Measurements from ENCODE around the gene HNRNPDL.
"Not testable (repeated sequence)": the region's sequence is repeated elsewhere in the genome, so short reads cannot be mapped to it uniquely, and the experiment has no call there.

The HNRNPDL gene

DNA sequence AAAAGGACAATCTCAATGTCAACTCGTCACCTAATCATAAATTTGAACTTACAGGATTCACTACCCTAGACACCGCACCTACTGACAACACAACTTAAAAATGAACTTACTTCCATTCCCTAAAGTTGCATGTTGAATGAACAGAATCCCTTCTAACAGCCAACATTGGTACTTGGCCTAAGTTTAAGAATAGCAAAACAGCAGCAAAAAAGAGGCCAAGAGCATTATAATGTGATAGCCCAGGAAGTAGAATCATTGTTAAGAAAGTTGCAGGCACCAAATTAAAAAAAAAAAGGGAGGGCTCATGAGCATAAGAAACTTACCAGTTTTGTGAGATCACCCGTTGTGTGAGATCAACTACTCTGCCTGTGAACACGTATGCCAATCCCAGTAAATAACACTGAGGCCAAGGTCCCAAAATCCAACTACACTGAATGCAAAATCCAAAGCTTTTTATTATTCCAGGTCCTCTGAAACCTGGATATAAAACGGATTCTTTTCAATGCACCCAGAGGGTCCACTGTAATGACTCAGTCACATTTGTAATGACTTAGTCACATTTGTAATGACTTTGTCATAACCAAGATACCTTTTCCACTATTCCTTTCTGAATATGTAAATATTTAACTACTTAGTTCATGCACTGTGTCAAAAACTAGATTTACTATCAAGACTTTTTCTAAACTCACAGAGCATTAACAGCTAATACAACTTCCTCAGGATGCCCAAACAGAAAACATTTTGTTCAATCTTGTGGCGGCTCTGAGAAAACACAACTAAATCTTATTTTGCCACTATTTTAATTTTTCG lies 6.8 kb downstream of the HNRNPDL start:
- H3K9ac ChIP-seq (ENCODE audit: low read depth in 1 of 2, low read length in 2 of 2) = no peak overlapping the region
- peaks cover 40 to 47% of the 10 kb centered on the region in 2 donors for H3K36me3 ChIP-seq (ENCODE audit: control insufficient read depth in 1 of 2, insufficient read depth in 2 of 2, low read length in 2 of 2)
- no peaks in the 10 kb centered on the region for H3K27me3 ChIP-seq (ENCODE audit: control insufficient read depth in 1 of 2, insufficient read depth in 2 of 2, low read length in 2 of 2)
- H3K4me1 ChIP-seq (ENCODE audit: control insufficient read depth in 1 of 2, insufficient read depth in 2 of 2, low read length in 2 of 2) = peaks cover 17 to 21% of the 10 kb centered on the region in 2 donors
- no peak overlapping the region for H3K4me3 ChIP-seq (ENCODE audit: low read depth in 1 of 2, low read length in 2 of 2)
- H3K27ac ChIP-seq (ENCODE audit: low read depth, low read length) = no peak overlapping the region
- no peaks in the 10 kb centered on the region for H3K9me3 ChIP-seq (ENCODE audit: control insufficient read depth in 1 of 2, low read length in 2 of 2)

DNA sequence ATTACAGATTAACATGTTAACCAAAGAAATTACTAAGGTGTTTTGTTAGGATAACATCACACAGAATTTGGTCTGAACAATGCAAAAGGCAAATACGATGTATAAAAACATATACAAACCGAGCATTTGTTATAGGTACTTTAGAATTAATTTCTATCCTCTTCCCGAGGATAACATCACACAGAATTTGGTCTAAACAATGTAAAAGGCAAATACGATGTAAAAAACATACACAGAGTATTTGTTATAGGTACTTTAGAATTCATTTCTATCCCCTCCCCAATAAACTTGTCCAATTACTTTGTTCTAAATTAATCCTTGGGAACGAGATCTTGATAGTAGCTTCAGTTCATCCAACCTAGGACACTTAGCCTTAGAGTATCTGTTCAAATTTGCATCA lies 7.6 kb downstream of the HNRNPDL start:
- no peaks in the 10 kb centered on the region for H3K9me3 ChIP-seq (ENCODE audit: control insufficient read depth in 1 of 2, low read length in 2 of 2)
- peaks cover 11 to 15% of the 10 kb centered on the region in 2 donors for H3K4me1 ChIP-seq (ENCODE audit: control insufficient read depth in 1 of 2, insufficient read depth in 2 of 2, low read length in 2 of 2)
- no peak overlapping the region for H3K4me3 ChIP-seq (ENCODE audit: low read depth in 1 of 2, low read length in 2 of 2)
- H3K27me3 ChIP-seq (ENCODE audit: control insufficient read depth in 1 of 2, insufficient read depth in 2 of 2, low read length in 2 of 2) = no peaks in the 10 kb centered on the region
- H3K9ac ChIP-seq (ENCODE audit: low read depth in 1 of 2, low read length in 2 of 2) = no peak overlapping the region
- H3K36me3 ChIP-seq (ENCODE audit: control insufficient read depth in 1 of 2, insufficient read depth in 2 of 2, low read length in 2 of 2) = peaks cover 40 to 47% of the 10 kb centered on the region in 2 donors
- no peak overlapping the region for H3K27ac ChIP-seq (ENCODE audit: low read depth, low read length)

DNA sequence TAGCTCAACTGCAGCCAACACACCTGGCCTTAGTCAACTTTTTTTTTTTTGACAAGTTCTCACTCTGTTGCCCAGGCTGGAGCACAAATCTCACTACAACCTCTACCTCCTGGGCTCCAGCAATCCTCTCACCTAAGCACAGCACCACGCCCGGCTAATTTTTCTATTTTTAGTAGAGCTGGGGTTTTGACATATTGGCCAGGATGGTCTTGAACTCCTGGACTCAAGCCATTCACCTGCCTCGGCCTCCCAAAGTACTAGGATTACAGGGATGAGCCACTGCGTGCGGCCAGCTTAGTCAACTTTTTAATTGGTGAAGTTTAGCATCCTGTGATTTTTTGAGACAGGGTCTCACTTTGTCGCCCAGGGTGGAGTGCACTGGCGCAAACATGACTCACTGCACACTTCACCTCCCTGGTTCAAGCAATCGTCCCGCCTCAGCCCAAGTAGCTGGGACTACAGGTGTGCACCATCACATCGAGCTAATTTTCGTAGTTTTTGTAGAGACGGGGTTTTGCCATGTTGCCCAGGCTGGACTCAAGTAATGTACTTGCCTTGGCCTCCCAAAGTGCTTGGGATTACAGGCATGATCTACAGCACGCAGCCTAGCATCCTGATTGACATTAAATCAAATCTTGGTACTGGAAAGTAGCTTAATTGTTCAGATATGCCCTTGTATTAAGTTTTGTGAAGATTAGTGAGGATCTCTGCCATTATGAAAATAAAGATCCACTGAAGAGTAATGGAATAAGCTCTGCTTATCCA lies 8.3 kb downstream of the HNRNPDL start:
- Histone ChIP-seq H3K27me3 (ENCODE audit: control insufficient read depth in 1 of 2, insufficient read depth in 2 of 2, low read length in 2 of 2) (no peaks in the 10 kb centered on the region), H3K9ac (ENCODE audit: low read depth in 1 of 2, low read length in 2 of 2) (no peak overlapping the region), H3K36me3 (ENCODE audit: control insufficient read depth in 1 of 2, insufficient read depth in 2 of 2, low read length in 2 of 2) (peaks cover 39 to 46% of the 10 kb centered on the region in 2 donors), H3K27ac (ENCODE audit: low read depth, low read length) (no peak overlapping the region), H3K4me3 (ENCODE audit: low read depth in 1 of 2, low read length in 2 of 2) (no peak overlapping the region), H3K9me3 (ENCODE audit: control insufficient read depth in 1 of 2, low read length in 2 of 2) (no peaks in the 10 kb centered on the region), H3K4me1 (ENCODE audit: control insufficient read depth in 1 of 2, insufficient read depth in 2 of 2, low read length in 2 of 2) (peaks cover 7 to 8% of the 10 kb centered on the region in 2 donors)

- Histone ChIP-seq H3K4me3 (ENCODE audit: low read depth in 1 of 2, low read length in 2 of 2) (no peak overlapping the region), H3K27me3 (ENCODE audit: control insufficient read depth in 1 of 2, insufficient read depth in 2 of 2, low read length in 2 of 2) (no peaks in the 10 kb centered on the region), H3K4me1 (ENCODE audit: control insufficient read depth in 1 of 2, insufficient read depth in 2 of 2, low read length in 2 of 2) (no peaks in the 10 kb centered on the region), H3K36me3 (ENCODE audit: control insufficient read depth in 1 of 2, insufficient read depth in 2 of 2, low read length in 2 of 2) (peaks cover 14 to 20% of the 10 kb centered on the region in 2 donors), H3K9me3 (ENCODE audit: control insufficient read depth in 1 of 2, low read length in 2 of 2) (no peaks in the 10 kb centered on the region), H3K9ac (ENCODE audit: low read depth in 1 of 2, low read length in 2 of 2) (no peak overlapping the region), H3K27ac (ENCODE audit: low read depth, low read length) (no peak overlapping the region)
Measured at GRCh38 chr4:82419451-82419850, 10.8 kb downstream of the HNRNPDL start.

DNA sequence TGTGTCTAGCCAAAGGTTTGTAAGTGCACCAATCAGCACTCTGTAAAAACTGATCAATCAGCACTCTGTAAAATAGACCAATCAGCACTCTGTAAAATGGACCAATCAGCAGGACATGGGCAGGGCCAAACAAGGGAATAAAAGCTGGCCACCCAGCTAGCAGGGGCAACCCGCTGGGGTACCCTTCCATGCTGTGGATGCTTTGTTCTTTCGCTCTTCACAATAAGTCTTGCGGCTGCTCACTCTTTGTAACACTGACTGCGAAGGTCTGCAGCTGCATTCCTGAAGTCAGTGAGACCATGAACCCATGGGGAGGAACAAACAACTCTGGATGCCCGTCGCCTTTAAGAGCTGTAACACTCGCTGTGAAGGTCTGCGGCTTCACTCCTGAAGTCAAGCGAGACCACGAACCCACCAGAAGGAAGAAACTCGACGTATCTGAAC lies 14.3 kb downstream of the HNRNPDL start:
- Histone ChIP-seq H3K36me3 (ENCODE audit: control insufficient read depth in 1 of 2, insufficient read depth in 2 of 2, low read length in 2 of 2) (no peaks in the 10 kb centered on the region), H3K4me3 (ENCODE audit: low read depth in 1 of 2, low read length in 2 of 2) (no peak overlapping the region), H3K27me3 (ENCODE audit: control insufficient read depth in 1 of 2, insufficient read depth in 2 of 2, low read length in 2 of 2) (no peaks in the 10 kb centered on the region), H3K4me1 (ENCODE audit: control insufficient read depth in 1 of 2, insufficient read depth in 2 of 2, low read length in 2 of 2) (no peaks in the 10 kb centered on the region), H3K9ac (ENCODE audit: low read depth in 1 of 2, low read length in 2 of 2) (no peak overlapping the region), H3K9me3 (ENCODE audit: control insufficient read depth in 1 of 2, low read length in 2 of 2) (no peaks in the 10 kb centered on the region), H3K27ac (ENCODE audit: low read depth, low read length) (no peak overlapping the region)

GRCh38 chr4:82415061-82415460 lies 15.2 kb downstream of the HNRNPDL start:
- H3K36me3 ChIP-seq (ENCODE audit: control insufficient read depth in 1 of 2, insufficient read depth in 2 of 2, low read length in 2 of 2); H3K9me3 ChIP-seq (ENCODE audit: control insufficient read depth in 1 of 2, low read length in 2 of 2); H3K27ac ChIP-seq (ENCODE audit: low read depth, low read length); H3K27me3 ChIP-seq (ENCODE audit: control insufficient read depth in 1 of 2, insufficient read depth in 2 of 2, low read length in 2 of 2); H3K4me3 ChIP-seq (ENCODE audit: low read depth in 1 of 2, low read length in 2 of 2); H3K9ac ChIP-seq (ENCODE audit: low read depth in 1 of 2, low read length in 2 of 2); H3K4me1 ChIP-seq (ENCODE audit: control insufficient read depth in 1 of 2, insufficient read depth in 2 of 2, low read length in 2 of 2): not testable (repeated sequence)

GRCh38 chr4:82403725-82404124 lies 26.5 kb downstream of the HNRNPDL start:
- no peaks in the 10 kb centered on the region for H3K4me1 ChIP-seq (ENCODE audit: control insufficient read depth in 1 of 2, insufficient read depth in 2 of 2, low read length in 2 of 2)
- H3K27ac ChIP-seq (ENCODE audit: low read depth, low read length) = no peak overlapping the region
- H3K4me3 ChIP-seq (ENCODE audit: low read depth in 1 of 2, low read length in 2 of 2) = no peak overlapping the region
- H3K27me3 ChIP-seq (ENCODE audit: control insufficient read depth in 1 of 2, insufficient read depth in 2 of 2, low read length in 2 of 2) = no peaks in the 10 kb centered on the region
- H3K9me3 ChIP-seq (ENCODE audit: control insufficient read depth in 1 of 2, low read length in 2 of 2) = no peaks in the 10 kb centered on the region
- H3K9ac ChIP-seq (ENCODE audit: low read depth in 1 of 2, low read length in 2 of 2) = no peak overlapping the region
- H3K36me3 ChIP-seq (ENCODE audit: control insufficient read depth in 1 of 2, insufficient read depth in 2 of 2, low read length in 2 of 2) = no peaks in the 10 kb centered on the region

- Histone ChIP-seq H3K27ac (ENCODE audit: low read depth, low read length) (no peak overlapping the region), H3K4me3 (ENCODE audit: low read depth in 1 of 2, low read length in 2 of 2) (no peak overlapping the region), H3K9ac (ENCODE audit: low read depth in 1 of 2, low read length in 2 of 2) (no peak overlapping the region), H3K4me1 (ENCODE audit: control insufficient read depth in 1 of 2, insufficient read depth in 2 of 2, low read length in 2 of 2) (no peaks in the 10 kb centered on the region), H3K36me3 (ENCODE audit: control insufficient read depth in 1 of 2, insufficient read depth in 2 of 2, low read length in 2 of 2) (no peaks in the 10 kb centered on the region), H3K27me3 (ENCODE audit: control insufficient read depth in 1 of 2, insufficient read depth in 2 of 2, low read length in 2 of 2) (no peaks in the 10 kb centered on the region), H3K9me3 (ENCODE audit: control insufficient read depth in 1 of 2, low read length in 2 of 2) (no peaks in the 10 kb centered on the region)
Measured at GRCh38 chr4:82402196-82402775, 28.0 kb downstream of the HNRNPDL start.

GRCh38 chr4:82401600-82401999 lies 28.7 kb downstream of the HNRNPDL start:
- Histone ChIP-seq H3K27ac (ENCODE audit: low read depth, low read length) (no peak overlapping the region), H3K36me3 (ENCODE audit: control insufficient read depth in 1 of 2, insufficient read depth in 2 of 2, low read length in 2 of 2) (no peaks in the 10 kb centered on the region), H3K27me3 (ENCODE audit: control insufficient read depth in 1 of 2, insufficient read depth in 2 of 2, low read length in 2 of 2) (no peaks in the 10 kb centered on the region), H3K4me1 (ENCODE audit: control insufficient read depth in 1 of 2, insufficient read depth in 2 of 2, low read length in 2 of 2) (no peaks in the 10 kb centered on the region), H3K9ac (ENCODE audit: low read depth in 1 of 2, low read length in 2 of 2) (no peak overlapping the region), H3K9me3 (ENCODE audit: control insufficient read depth in 1 of 2, low read length in 2 of 2) (no peaks in the 10 kb centered on the region), H3K4me3 (ENCODE audit: low read depth in 1 of 2, low read length in 2 of 2) (no peak overlapping the region)

GRCh38 chr4:82398263-82398662 lies 32.0 kb downstream of the HNRNPDL start:
- no peak overlapping the region for H3K27ac ChIP-seq (ENCODE audit: low read depth, low read length)
- H3K27me3 ChIP-seq (ENCODE audit: control insufficient read depth in 1 of 2, insufficient read depth in 2 of 2, low read length in 2 of 2) = no peaks in the 10 kb centered on the region
- no peak overlapping the region for H3K9ac ChIP-seq (ENCODE audit: low read depth in 1 of 2, low read length in 2 of 2)
- no peaks in the 10 kb centered on the region for H3K36me3 ChIP-seq (ENCODE audit: control insufficient read depth in 1 of 2, insufficient read depth in 2 of 2, low read length in 2 of 2)
- H3K4me3 ChIP-seq (ENCODE audit: low read depth in 1 of 2, low read length in 2 of 2) = no peak overlapping the region
- H3K9me3 ChIP-seq (ENCODE audit: control insufficient read depth in 1 of 2, low read length in 2 of 2) = no peaks in the 10 kb centered on the region
- H3K4me1 ChIP-seq (ENCODE audit: control insufficient read depth in 1 of 2, insufficient read depth in 2 of 2, low read length in 2 of 2) = no peaks in the 10 kb centered on the region
